ENCODE results near the gene ANP32D. TPM values are rescaled to one million over a fixed set of nuclear protein-coding genes. Genes with fewer than 3 reads are reported as not detected.
"Not testable (repeated sequence)": the region's sequence is repeated elsewhere in the genome, so short reads cannot be mapped to it uniquely, and the experiment has no call there.

Gene ANP32D
- total RNA-seq, 1 donor from 2014 or later: not detected

GRCh38 chr12:48508987-48509386 lies 36.6 kb downstream of the ANP32D start:
- no peak for TF ChIP-seq CTCF (IDR thresholded peaks at IDR 0.05; ENCODE audit: insufficient read depth, low read length, poor library complexity, severe bottlenecking)
- no peaks in the 10 kb centered on the region for H3K36me3 ChIP-seq (ENCODE audit: control insufficient read depth, insufficient read depth, low read length)
- no peak overlapping the region for H3K4me3 ChIP-seq (ENCODE audit: low read depth, low read length)
- no peak for DNase-seq (ENCODE audit: low read depth)
- H3K27me3 ChIP-seq (ENCODE audit: control insufficient read depth, insufficient read depth, low read length): no peaks in the 10 kb centered on the region

- no peak overlapping the region for H3K4me3 ChIP-seq (ENCODE audit: low read depth, low read length)
- no peak for DNase-seq (ENCODE audit: low read depth)
- H3K27me3 ChIP-seq (ENCODE audit: control insufficient read depth, insufficient read depth, low read length): no peaks in the 10 kb centered on the region
- TF ChIP-seq CTCF (IDR thresholded peaks at IDR 0.05; ENCODE audit: insufficient read depth, low read length, poor library complexity, severe bottlenecking): no peak
- no peaks in the 10 kb centered on the region for H3K36me3 ChIP-seq (ENCODE audit: control insufficient read depth, insufficient read depth, low read length)
Observed at GRCh38 chr12:48510111-48510510, 37.8 kb downstream of the ANP32D start.

- no peaks in the 10 kb centered on the region for H3K27me3 ChIP-seq (ENCODE audit: control insufficient read depth, insufficient read depth, low read length)
- no peaks in the 10 kb centered on the region for H3K36me3 ChIP-seq (ENCODE audit: control insufficient read depth, insufficient read depth, low read length)
- DNase-seq (ENCODE audit: low read depth): no peak
- H3K4me3 ChIP-seq (ENCODE audit: low read depth, low read length): no peak overlapping the region
- TF ChIP-seq CTCF (IDR thresholded peaks at IDR 0.05; ENCODE audit: insufficient read depth, low read length, poor library complexity, severe bottlenecking): no peak
Observed at GRCh38 chr12:48512855-48513254, 40.5 kb downstream of the ANP32D start.

- H3K27me3 ChIP-seq (ENCODE audit: control insufficient read depth, insufficient read depth, low read length): no peaks in the 10 kb centered on the region
- TF ChIP-seq CTCF (IDR thresholded peaks at IDR 0.05; ENCODE audit: insufficient read depth, low read length, poor library complexity, severe bottlenecking): no peak
- H3K36me3 ChIP-seq (ENCODE audit: control insufficient read depth, insufficient read depth, low read length): no peaks in the 10 kb centered on the region
- no peak overlapping the region for H3K4me3 ChIP-seq (ENCODE audit: low read depth, low read length)
- no peak for DNase-seq (ENCODE audit: low read depth)
Observed at GRCh38 chr12:48514728-48515127, 42.4 kb downstream of the ANP32D start.

- H3K4me3 ChIP-seq (ENCODE audit: low read depth, low read length); H3K27me3 ChIP-seq (ENCODE audit: control insufficient read depth, insufficient read depth, low read length); H3K36me3 ChIP-seq (ENCODE audit: control insufficient read depth, insufficient read depth, low read length); DNase-seq (ENCODE audit: low read depth): not testable (repeated sequence)
Observed at GRCh38 chr12:48520381-48520780, 48.0 kb downstream of the ANP32D start.

Other genes with a start within 250 kb of the ANP32D start
- 13.3 and 13.5 TPM in 2 replicates for gene ZNF641, start 121.6 kb upstream of the ANP32D start, total RNA-seq
- not detected in 2 replicates for gene C12orf54, start 9.9 kb downstream of the ANP32D start, total RNA-seq
- gene OR8S1, start 53.1 kb downstream of the ANP32D start, total RNA-seq: not detected in 2 replicates
- not detected in 2 replicates for gene LALBA, start 97.5 kb downstream of the ANP32D start, total RNA-seq
- gene KANSL2, start 209.7 kb downstream of the ANP32D start, total RNA-seq: 47.2 and 78.2 TPM in 2 replicates
- gene CCNT1, start 244.1 kb downstream of the ANP32D start, total RNA-seq: 25.9 and 29.5 TPM in 2 replicates

Data from kidney epithelial cell (primary cell).